Activated naive CD8-positive, alpha-beta T cell treated with anti-CD3 and anti-CD28 coated beads, Interleukin-2, amount 10 ng/mL, durations not matched to agents 7 days and 5 days (primary cell): ENCODE measurements around the gene PEA15. TPM values are rescaled to one million over a fixed set of nuclear protein-coding genes. Genes with fewer than 3 reads are reported as not detected.
A peak's percentile ranks its signal among the peaks of the same experiment; 100 is the strongest.

ENCODE experiments used
- ATAC-seq: fragments of 150-1000 bp; cut with Tn5 transposase; one replicate; pipeline ENCODE4 v1.10.0; 2021; ENCODE audit warnings: low read depth, moderate library complexity
- POLR2A ChIA-PET: fragments of 350-600 bp; sonication (Branson Sonifier 250); formaldehyde crosslinking; loops from one replicate; lab custom pipeline; 2021; ENCODE audit warnings: antibody characterized with exemption; lab: Charles Lee
- DNase-seq: peaks from one replicate; pipeline ENCODE4 v3.0.0; 2021
- H3K27ac Mint-ChIP-seq: one replicate; pipeline ENCODE4 v1.8.0; 2022; ENCODE audit warnings: mild to moderate bottlenecking, mixed read lengths
- H3K27me3 Mint-ChIP-seq: one replicate; pipeline ENCODE4 v1.8.0; 2022; ENCODE audit warnings: mild to moderate bottlenecking, moderate library complexity, mixed read lengths
- H3K36me3 Mint-ChIP-seq: one replicate; pipeline ENCODE4 v1.8.0; 2021; ENCODE audit warnings: mild to moderate bottlenecking, mixed read lengths
- H3K4me1 Mint-ChIP-seq: one replicate; pipeline ENCODE4 v1.8.0; 2021; ENCODE audit warnings: mixed read lengths
- H3K4me3 Mint-ChIP-seq: one replicate; pipeline ENCODE4 v1.8.0; 2022; ENCODE audit warnings: mild to moderate bottlenecking, moderate library complexity, mixed read lengths
- H3K9me3 Mint-ChIP-seq: one replicate; pipeline ENCODE4 v1.8.0; 2021; ENCODE audit warnings: mixed read lengths
- total RNA-seq, 2 experiments: library from RNA; stranded (reverse); gene quantifications; one replicate each; pipeline ENCODE4 v1.2.3, GENCODE V29; 2021

PEA15 gene
- total RNA-seq: 10 to 100 TPM; 27.5 to 28.3 TPM

DNA sequence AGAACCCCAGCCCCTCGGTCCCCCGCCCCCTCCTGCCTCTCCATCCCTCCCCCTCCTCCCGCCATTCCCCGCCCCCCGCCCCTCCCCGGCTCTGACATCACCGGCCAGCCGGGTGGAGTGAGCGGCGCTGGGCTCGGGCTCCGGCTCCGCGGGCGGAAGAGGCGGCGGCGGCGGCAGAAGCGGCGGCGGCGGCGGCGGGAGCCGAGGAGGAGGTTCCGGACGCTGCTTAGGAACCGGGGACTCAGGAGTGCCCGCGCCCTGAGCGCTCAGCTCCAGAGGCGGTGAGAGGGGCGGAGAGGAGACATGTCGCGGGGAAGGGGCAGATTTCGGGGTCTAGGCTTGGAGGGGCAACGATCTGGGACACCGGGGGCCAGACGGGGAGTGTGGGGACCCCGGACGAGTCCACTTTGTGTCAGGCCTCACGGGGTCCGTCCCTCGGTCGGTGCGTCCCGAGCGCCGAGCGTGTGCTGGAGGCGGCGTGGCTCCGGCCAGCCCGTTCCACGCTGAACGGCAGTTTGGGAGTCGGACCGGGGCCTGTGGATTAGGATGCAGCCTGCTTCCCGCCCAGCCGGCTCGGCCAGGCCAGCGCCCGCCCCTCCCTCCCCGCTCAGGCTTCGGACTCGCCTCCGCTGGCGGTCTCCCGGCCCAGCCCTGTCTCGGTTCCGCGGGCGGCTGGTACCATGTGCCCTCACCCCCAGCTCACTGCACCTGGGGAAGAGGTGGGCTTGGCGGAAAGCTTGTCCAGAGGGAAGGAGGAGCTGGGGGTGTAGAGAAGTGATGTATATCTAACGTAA is at the start of gene PEA15:
PEA15 (plus strand) TSS at position 143 of the 794 bp plus-strand sequence. CDS start 6,161 bp downstream, outside the sequence.
- Mint-ChIP-seq H3K9me3 (no peaks in the 10 kb centered on the region), H3K27me3 (no peaks in the 10 kb centered on the region), H3K4me1 (peaks cover 29% of the 10 kb centered on the region), H3K36me3 (peaks cover 1% of the 10 kb centered on the region), H3K4me3 (peak within 1 kb of the TSS; percentile 91), H3K27ac (peak within 1 kb of the TSS; percentile 84)
- peak; percentile 77 for DNase-seq
- peak; percentile 82 for ATAC-seq
- POLR2A ChIA-PET: interaction anchor here (0.6 to 1.7 kb wide), 4 partner anchors 38 to 107 kb away, joined by 3 to 6 read pairs (median 4); partner anchors contain the start of genes DCAF8 and IGSF8

DNA sequence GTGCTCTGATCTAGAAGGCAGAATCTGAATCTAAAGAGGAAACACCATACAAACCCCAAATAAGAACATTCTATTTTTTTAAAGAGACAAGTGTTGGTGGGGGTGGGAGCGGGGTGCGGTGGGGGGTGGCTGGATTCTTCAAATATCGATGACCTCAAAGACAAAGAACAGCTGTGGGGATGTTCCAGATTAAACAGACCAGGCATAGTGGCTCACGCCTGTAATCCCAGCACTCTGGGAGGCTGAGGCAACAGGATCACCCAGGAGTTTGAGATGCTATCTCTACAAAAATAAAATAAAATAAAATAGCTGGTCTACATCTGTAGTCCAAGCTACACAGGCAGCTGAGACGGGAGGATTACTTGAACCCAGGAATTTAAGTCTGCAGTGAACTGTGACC is 48.8 kb upstream of the PEA15 start:
- Mint-ChIP-seq H3K4me1 (no peaks in the 10 kb centered on the region), H3K27me3 (peaks cover 32% of the 10 kb centered on the region), H3K36me3 (no peaks in the 10 kb centered on the region), H3K27ac (no peak overlapping the region), H3K9me3 (no peaks in the 10 kb centered on the region), H3K4me3 (no peak overlapping the region)
- POLR2A ChIA-PET: interaction anchor here (0.6 kb wide), 1 partner anchor 33 kb away, joined by 3 read pairs; no protein-coding TSS in a partner anchor
- ATAC-seq (no peak), DNase-seq (no peak)

DNA sequence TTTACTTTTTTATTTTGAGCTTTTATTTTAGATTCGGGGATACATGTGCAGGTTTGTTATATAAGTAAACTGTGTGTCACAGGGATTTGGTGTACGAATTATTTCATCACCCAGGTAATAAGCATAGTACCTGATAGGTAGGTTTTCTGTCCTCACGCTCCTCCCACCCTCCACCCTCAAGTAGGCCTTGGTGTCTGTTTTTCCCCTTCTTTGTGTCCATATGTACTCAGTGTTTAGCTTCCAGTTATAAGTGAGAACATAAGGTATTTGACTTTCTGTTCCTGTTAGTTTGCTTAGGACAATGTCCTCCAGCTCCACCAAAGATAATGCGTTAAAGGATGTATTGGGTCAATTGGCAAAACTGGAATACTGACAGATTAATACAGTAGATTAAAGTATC is 48.0 kb upstream of the PEA15 start:
- DNase-seq: no peak
- Mint-ChIP-seq H3K27ac (no peak overlapping the region), H3K9me3 (no peaks in the 10 kb centered on the region), H3K36me3 (no peaks in the 10 kb centered on the region), H3K4me1 (no peaks in the 10 kb centered on the region), H3K27me3 (peaks cover 33% of the 10 kb centered on the region), H3K4me3 (no peak overlapping the region)
- ATAC-seq: no peak
- POLR2A ChIA-PET: interaction anchor here (0.6 kb wide), 1 partner anchor 34 kb away, joined by 3 read pairs; no protein-coding TSS in a partner anchor

DNA sequence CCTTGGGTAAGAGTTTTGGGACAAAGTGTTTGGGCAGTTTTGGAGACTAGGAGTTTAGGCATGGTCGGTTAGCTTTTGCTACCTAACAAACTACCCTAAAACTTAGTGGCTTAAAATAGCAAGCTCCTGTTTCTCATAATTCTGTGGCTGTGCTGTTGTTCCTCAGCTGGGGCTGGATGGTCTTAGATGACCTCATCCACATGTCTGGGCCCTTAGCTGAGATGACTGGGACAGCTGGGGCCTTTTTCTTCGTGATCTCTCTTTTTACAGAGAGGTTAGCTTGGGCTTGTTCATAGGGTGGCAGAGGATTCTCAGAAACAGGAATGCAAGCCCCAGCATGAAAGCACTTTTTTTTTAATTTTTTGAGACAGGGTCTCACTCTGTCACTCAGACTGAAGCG is 47.2 kb upstream of the PEA15 start:
- POLR2A ChIA-PET: no interaction called here
- Mint-ChIP-seq H3K9me3 (no peaks in the 10 kb centered on the region), H3K36me3 (no peaks in the 10 kb centered on the region), H3K27ac (no peak overlapping the region), H3K4me1 (no peaks in the 10 kb centered on the region), H3K4me3 (no peak overlapping the region), H3K27me3 (peaks cover 33% of the 10 kb centered on the region)
- ATAC-seq: no peak
- no peak for DNase-seq

GRCh38 chr1:160158534-160158933 is 46.6 kb upstream of the PEA15 start:
- no peaks in the 10 kb centered on the region for H3K36me3 Mint-ChIP-seq
- POLR2A ChIA-PET: no interaction called here
- DNase-seq: no peak

GRCh38 chr1:160159846-160160245 is 45.3 kb upstream of the PEA15 start:
- POLR2A ChIA-PET: no interaction called here
- H3K36me3 Mint-ChIP-seq: no peaks in the 10 kb centered on the region
- ATAC-seq (no peak), DNase-seq (no peak)
- no peak overlapping the region for H3K27ac Mint-ChIP-seq
- H3K4me3 Mint-ChIP-seq: no peak overlapping the region
- H3K27me3 Mint-ChIP-seq: peaks cover 37% of the 10 kb centered on the region
- H3K9me3 Mint-ChIP-seq: no peaks in the 10 kb centered on the region
- peaks cover 2% of the 10 kb centered on the region for H3K4me1 Mint-ChIP-seq

More at GRCh38 chr1:160158534-160158933, 46.6 kb upstream of the PEA15 start:
- Mint-ChIP-seq H3K27ac (no peak overlapping the region), H3K4me1 (no peaks in the 10 kb centered on the region), H3K4me3 (no peak overlapping the region), H3K27me3 (peaks cover 37% of the 10 kb centered on the region), H3K9me3 (no peaks in the 10 kb centered on the region)
- no peak for ATAC-seq

GRCh38 chr1:160161965-160162705 is 43.0 kb upstream of the PEA15 start:
- peaks cover 32% of the 10 kb centered on the region for H3K27me3 Mint-ChIP-seq
- no peaks in the 10 kb centered on the region for H3K9me3 Mint-ChIP-seq
- H3K27ac Mint-ChIP-seq: no peak overlapping the region
- ATAC-seq: no peak
- peaks cover 9% of the 10 kb centered on the region for H3K4me1 Mint-ChIP-seq
- no peak overlapping the region for H3K4me3 Mint-ChIP-seq
- no peak for DNase-seq
- POLR2A ChIA-PET: no interaction called here
- no peaks in the 10 kb centered on the region for H3K36me3 Mint-ChIP-seq

DNA sequence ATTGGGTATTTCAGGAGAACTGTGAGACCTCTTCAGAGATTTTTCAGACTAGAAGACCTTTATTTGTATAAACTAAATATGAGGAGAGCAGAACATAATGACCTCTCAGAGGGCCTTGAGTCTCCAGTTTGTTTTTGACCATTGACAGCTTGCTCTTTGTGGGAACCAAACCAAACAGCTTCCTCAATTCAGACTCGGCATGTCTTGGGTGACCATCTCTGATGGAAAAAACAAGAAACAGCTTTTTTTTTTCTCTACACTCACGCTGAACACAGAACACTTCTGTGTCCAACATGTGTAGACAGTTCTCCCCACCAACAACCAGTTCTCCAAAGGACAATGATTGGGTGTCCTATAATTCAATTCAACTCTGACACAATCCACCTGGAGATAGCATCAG is 42.3 kb upstream of the PEA15 start:
- H3K4me1 Mint-ChIP-seq: peaks cover 9% of the 10 kb centered on the region
- H3K27me3 Mint-ChIP-seq: peaks cover 32% of the 10 kb centered on the region
- H3K4me3 Mint-ChIP-seq: no peak overlapping the region
- DNase-seq (no peak), ATAC-seq (no peak)
- H3K36me3 Mint-ChIP-seq: no peaks in the 10 kb centered on the region
- no peaks in the 10 kb centered on the region for H3K9me3 Mint-ChIP-seq
- no peak overlapping the region for H3K27ac Mint-ChIP-seq
- POLR2A ChIA-PET: no interaction called here

DNA sequence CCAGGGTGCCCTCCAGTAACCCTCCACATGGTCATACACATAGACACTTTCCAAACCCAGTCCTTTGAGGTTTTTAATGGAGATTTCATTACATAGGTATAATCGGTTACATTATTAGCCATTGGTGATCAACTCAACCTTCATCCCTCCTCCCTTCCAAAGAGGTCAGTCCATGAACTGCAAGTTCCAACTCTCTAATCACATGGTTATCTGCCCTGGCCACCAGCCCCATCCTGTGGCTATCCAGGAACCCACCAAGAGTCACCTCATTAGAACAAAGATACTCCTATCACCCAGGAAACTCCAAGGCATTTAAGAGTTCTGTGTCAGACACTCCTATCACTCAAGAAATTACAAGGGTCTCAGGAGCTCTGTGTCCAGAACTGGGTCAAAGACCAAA is 41.6 kb upstream of the PEA15 start:
- H3K27ac Mint-ChIP-seq: no peak overlapping the region
- no peaks in the 10 kb centered on the region for H3K9me3 Mint-ChIP-seq
- no peak for DNase-seq
- H3K4me3 Mint-ChIP-seq: no peak overlapping the region
- POLR2A ChIA-PET: no interaction called here
- ATAC-seq: no peak
- H3K27me3 Mint-ChIP-seq: peaks cover 30% of the 10 kb centered on the region
- H3K4me1 Mint-ChIP-seq: peaks cover 10% of the 10 kb centered on the region
- no peaks in the 10 kb centered on the region for H3K36me3 Mint-ChIP-seq

DNA sequence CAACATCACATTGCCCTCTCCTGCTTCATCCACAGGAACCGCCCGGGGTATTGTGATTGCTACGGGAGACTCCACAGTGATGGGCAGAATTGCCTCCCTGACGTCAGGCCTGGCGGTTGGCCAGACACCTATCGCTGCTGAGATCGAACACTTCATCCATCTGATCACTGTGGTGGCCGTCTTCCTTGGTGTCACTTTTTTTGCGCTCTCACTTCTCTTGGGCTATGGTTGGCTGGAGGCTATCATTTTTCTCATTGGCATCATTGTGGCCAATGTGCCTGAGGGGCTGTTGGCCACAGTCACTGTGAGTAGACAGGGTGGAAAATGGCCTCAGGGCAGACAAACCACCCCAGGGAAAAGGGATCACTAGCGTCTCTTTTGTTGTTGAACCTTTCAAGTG is 41.1 kb upstream of the PEA15 start:
- Mint-ChIP-seq H3K4me1 (peaks cover 11% of the 10 kb centered on the region), H3K9me3 (no peaks in the 10 kb centered on the region), H3K27ac (no peak overlapping the region), H3K4me3 (no peak overlapping the region), H3K27me3 (peaks cover 25% of the 10 kb centered on the region), H3K36me3 (no peaks in the 10 kb centered on the region)
- ATAC-seq (no peak), DNase-seq (no peak)
- POLR2A ChIA-PET: no interaction called here

DNA sequence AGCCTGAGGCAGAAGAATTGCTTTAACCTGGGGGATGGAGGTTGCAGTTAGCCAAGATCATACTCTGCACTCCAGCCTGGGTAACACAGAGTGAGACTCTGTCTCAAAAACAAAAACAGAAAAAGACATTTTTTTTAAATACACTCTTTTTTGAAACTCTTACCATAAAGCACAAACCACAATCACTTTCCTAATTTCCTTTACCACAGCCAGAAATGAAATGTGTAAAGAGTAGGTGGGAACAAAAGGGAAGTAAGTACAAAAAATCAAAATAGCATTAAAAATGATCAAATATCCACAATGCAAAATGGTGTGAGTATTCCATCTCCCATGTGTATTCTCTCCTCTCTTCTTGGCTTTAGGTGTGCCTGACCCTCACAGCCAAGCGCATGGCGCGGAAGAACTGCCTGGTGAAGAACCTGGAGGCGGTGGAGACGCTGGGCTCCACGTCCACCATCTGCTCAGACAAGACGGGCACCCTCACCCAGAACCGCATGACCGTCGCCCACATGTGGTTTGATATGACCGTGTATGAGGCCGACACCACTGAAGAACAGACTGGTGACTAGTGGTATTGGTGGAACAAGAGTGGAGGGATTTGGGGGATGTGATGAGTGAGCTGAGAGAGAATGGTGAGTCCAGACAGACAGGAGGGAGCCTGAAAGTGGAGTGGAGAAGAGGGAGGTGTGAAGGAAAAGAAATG is 38.9 kb upstream of the PEA15 start:
- peaks cover 18% of the 10 kb centered on the region for H3K27me3 Mint-ChIP-seq
- no peak overlapping the region for H3K27ac Mint-ChIP-seq
- peaks cover 22% of the 10 kb centered on the region for H3K4me1 Mint-ChIP-seq
- no peaks in the 10 kb centered on the region for H3K36me3 Mint-ChIP-seq
- POLR2A ChIA-PET: no interaction called here
- H3K4me3 Mint-ChIP-seq: no peak overlapping the region
- DNase-seq (no peak), ATAC-seq (no peak)
- H3K9me3 Mint-ChIP-seq: no peaks in the 10 kb centered on the region

DNA sequence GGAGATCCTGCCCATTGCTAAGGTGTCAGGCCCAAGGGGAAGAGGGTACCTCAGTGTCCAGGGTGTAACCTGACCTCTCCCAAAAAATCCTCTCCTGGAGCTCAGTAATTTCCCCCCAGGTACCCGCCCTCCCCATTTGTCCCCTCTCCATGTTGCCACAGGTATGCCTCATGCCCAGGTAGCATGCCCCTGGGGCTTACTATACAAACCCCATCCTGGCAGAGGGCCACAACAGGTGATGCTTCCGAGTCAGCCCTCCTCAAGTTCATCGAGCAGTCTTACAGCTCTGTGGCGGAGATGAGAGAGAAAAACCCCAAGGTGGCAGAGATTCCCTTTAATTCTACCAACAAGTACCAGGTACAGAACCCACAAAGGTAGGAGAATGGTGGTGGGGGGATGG is 38.1 kb upstream of the PEA15 start:
- Mint-ChIP-seq H3K27me3 (peaks cover 21% of the 10 kb centered on the region), H3K27ac (no peak overlapping the region), H3K9me3 (no peaks in the 10 kb centered on the region), H3K4me3 (no peak overlapping the region), H3K4me1 (peaks cover 24% of the 10 kb centered on the region), H3K36me3 (no peaks in the 10 kb centered on the region)
- no peak for ATAC-seq
- POLR2A ChIA-PET: no interaction called here
- DNase-seq: no peak

DNA sequence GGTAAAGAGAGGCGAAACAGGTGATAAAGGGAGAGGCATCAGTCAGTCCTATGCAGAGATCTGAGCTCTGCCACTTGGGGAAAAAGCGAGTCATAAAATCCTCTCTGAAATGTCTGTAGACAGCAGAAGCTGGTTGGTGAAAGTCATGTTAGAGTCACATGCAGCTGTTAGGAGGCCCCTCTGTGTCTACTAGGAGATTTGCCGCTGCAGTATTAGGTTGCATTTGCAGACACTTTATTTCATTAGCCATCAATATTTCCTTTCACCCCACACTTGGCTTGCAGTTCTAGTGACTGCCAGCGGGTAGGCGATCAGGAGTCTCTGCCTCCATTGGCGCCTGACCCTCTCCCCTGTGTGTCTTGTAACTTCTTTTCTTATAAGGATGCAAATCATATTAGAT is 37.6 kb upstream of the PEA15 start:
- Mint-ChIP-seq H3K4me1 (peaks cover 25% of the 10 kb centered on the region), H3K4me3 (no peak overlapping the region), H3K27me3 (peaks cover 22% of the 10 kb centered on the region), H3K27ac (no peak overlapping the region), H3K36me3 (no peaks in the 10 kb centered on the region), H3K9me3 (no peaks in the 10 kb centered on the region)
- POLR2A ChIA-PET: interaction anchor here (0.6 kb wide), 1 partner anchor 1082 kb away, joined by 3 read pairs; no protein-coding TSS in a partner anchor
- DNase-seq (no peak), ATAC-seq (no peak)
